NCI-H2196 (cell line): Measurements from ENCODE around the gene RABEPK.
"Not testable (repeated sequence)": the region's sequence is repeated elsewhere in the genome, so short reads cannot be mapped to it uniquely, and the experiment has no call there.

ENCODE experiments used
- DNase-seq: peaks from one replicate; lab custom pipeline; 2025; ENCODE audit not compliant: unreplicated experiment; lab: John Stamatoyannopoulos, UW

The RABEPK gene

GRCh38 chr9:125241863-125242739 is 41.8 kb downstream of the RABEPK start:
- DNase-seq, result peak; percentile 39

GRCh38 chr9:125243792-125244260 is 43.5 kb downstream of the RABEPK start:
- no peak for DNase-seq

GRCh38 chr9:125246261-125246667 is 45.9 kb downstream of the RABEPK start:
- no peak for DNase-seq

- DNase-seq, result no peak
Observed at GRCh38 chr9:125254231-125254630, 53.9 kb downstream of the RABEPK start.

- no peak for DNase-seq
Observed at GRCh38 chr9:125255781-125256391, 55.5 kb downstream of the RABEPK start.

GRCh38 chr9:125258160-125258785 is 57.9 kb downstream of the RABEPK start:
- no peak for DNase-seq

- DNase-seq, result no peak
Observed at GRCh38 chr9:125258832-125259534, 58.6 kb downstream of the RABEPK start.

GRCh38 chr9:125260561-125260960 is 60.2 kb downstream of the RABEPK start:
- no peak for DNase-seq

- peak; percentile 90 for DNase-seq
Observed at GRCh38 chr9:125261501-125262293, 61.4 kb downstream of the RABEPK start, which contains the start of gene GAPVD1. TSS of gene GAPVD1 (plus strand) at chr9:125261826. CDS start at chr9:125298922, 37,096 bp downstream.

- no peak for DNase-seq
Observed at GRCh38 chr9:125262294-125262991, 62.1 kb downstream of the RABEPK start.

- DNase-seq, result not testable (repeated sequence)
Observed at GRCh38 chr9:125264068-125264467, 63.7 kb downstream of the RABEPK start.

GRCh38 chr9:125268394-125269013 is 68.2 kb downstream of the RABEPK start:
- DNase-seq, result no peak

GRCh38 chr9:125269014-125269397 is 68.7 kb downstream of the RABEPK start:
- DNase-seq, result no peak

GRCh38 chr9:125271081-125271480 is 70.7 kb downstream of the RABEPK start:
- no peak for DNase-seq

GRCh38 chr9:125272697-125273096 is 72.4 kb downstream of the RABEPK start:
- DNase-seq, result no peak

GRCh38 chr9:125276771-125277170 is 76.4 kb downstream of the RABEPK start:
- DNase-seq, result no peak

GRCh38 chr9:125277411-125277810 is 77.1 kb downstream of the RABEPK start:
- DNase-seq, result no peak

GRCh38 chr9:125280945-125281344 is 80.6 kb downstream of the RABEPK start:
- DNase-seq, result no peak
